ENCODE data around the gene ZSWIM1. TPM values are rescaled to one million over a fixed set of nuclear protein-coding genes. Genes with fewer than 3 reads are reported as not detected.

ZSWIM1 gene
- total and polyA plus RNA-seq, 2 of the 13 experiments (the other 11 are each of a cell fraction or from before 2014, with no cell fraction given) = 9.5 to 11.7 TPM

GRCh38 chr20:45859916-45860315, 21.1 kb upstream of the ZSWIM1 start:
- in situ Hi-C loops (cut with HindIII; ENCODE audit: extremely low pct_ligation_motif_present, low pct_unique_long_range_greater_than_20kb) = no loop called here
- Histone ChIP-seq H3K9me3 (ENCODE audit: low read length) (no peaks in the 10 kb centered on the region), H3K27ac (ENCODE audit: extremely low read length, insufficient read depth, low read length) (no peak overlapping the region), H3K4me3 (replicated peaks in 1 of 3; ENCODE audit: insufficient read depth in 1 of 3, low read depth in 2 of 3, low read length in 3 of 3) (no peak overlapping the region), H3K4me1 (ENCODE audit: insufficient read depth, low read length) (peaks cover 79% of the 10 kb centered on the region), H4K20me1 (ENCODE audit: insufficient read depth, low read length) (no peaks in the 10 kb centered on the region), H3K27me3 (ENCODE audit: control insufficient read depth in 1 of 2, insufficient read depth in 2 of 2, low read length in 2 of 2) (no peaks in the 10 kb centered on the region; a peak in 1 of 5 replicates), H2AFZ (ENCODE audit: low read length) (no peak overlapping the region), H3K9ac (ENCODE audit: insufficient read depth, low read depth, low read length) (no peak overlapping the region), H3K79me2 (ENCODE audit: insufficient read depth, low read length) (peaks cover 4% of the 10 kb centered on the region), H3K36me3 (replicated peaks in 1 of 2; ENCODE audit: control insufficient read depth in 1 of 2, insufficient read depth in 2 of 2, low read length in 2 of 2) (no peaks in the 10 kb centered on the region), H3K4me2 (ENCODE audit: low read depth, low read length) (no peak overlapping the region)
- ATAC-seq (no peak), FAIRE-seq (no peak), DNase-seq (ENCODE audit: low spot score) (no peak)
- no peak for TF ChIP-seq RBAK (CRISPR knock-in tag; IDR thresholded peaks at IDR 0.05)
- TF ChIP-seq IKZF5 (CRISPR knock-in tag; IDR thresholded peaks at IDR 0.05) = no peak
- TF ChIP-seq ZMYM3 (CRISPR knock-in tag; IDR thresholded peaks at IDR 0.05) = no peak
- 95% methylated on average over 5 of the region's 5 CpGs for WGBS (ENCODE audit: low lambda C conversion rate)
- POLR2A ChIA-PET = interaction anchor here (5.8 to 7.6 kb wide), 2 partner anchors 23 to 30 kb away, joined by 40 to 85 read pairs; partner anchors contain the start of genes CTSA, NEURL2 and ZSWIM1
- intact Hi-C loops (cut with micrococcal nuclease; ENCODE audit: unreplicated experiment) = no loop called here
- CTCF ChIA-PET (ENCODE audit: low intra/inter-chr PET ratio, low total read pairs) = no interaction called here
- BruUV-seq (replicated peaks) = no TSS peak

GRCh38 chr20:45860560-45861220, 20.3 kb upstream of the ZSWIM1 start:
- ChIA-PET CTCF (ENCODE audit: low intra/inter-chr PET ratio, low total read pairs) (no interaction called here), POLR2A (interaction anchor here (1.2 to 7.6 kb wide), 5 partner anchors 22 to 69 kb away, joined by 3 to 85 read pairs (median 6); partner anchors contain the start of genes CTSA, DNTTIP1, NEURL2 and SNX21)
- no peak overlapping the region for H3K4me3 ChIP-seq (replicated peaks in 1 of 3; ENCODE audit: insufficient read depth in 1 of 3, low read depth in 2 of 3, low read length in 3 of 3)
- peaks cover 85% of the 10 kb centered on the region for H3K4me1 ChIP-seq (ENCODE audit: insufficient read depth, low read length)
- peak overlapping the region; percentile 40 for H3K4me2 ChIP-seq (ENCODE audit: low read depth, low read length)
- no peak overlapping the region for H3K9ac ChIP-seq (ENCODE audit: insufficient read depth, low read depth, low read length)
- no peak overlapping the region for H2AFZ ChIP-seq (ENCODE audit: low read length)
- ATAC-seq (no peak), FAIRE-seq (no peak), DNase-seq (ENCODE audit: low spot score) (no peak)
- H4K20me1 ChIP-seq (ENCODE audit: insufficient read depth, low read length) = no peaks in the 10 kb centered on the region
- no peaks in the 10 kb centered on the region for H3K36me3 ChIP-seq (replicated peaks in 1 of 2; ENCODE audit: control insufficient read depth in 1 of 2, insufficient read depth in 2 of 2, low read length in 2 of 2)
- no peaks in the 10 kb centered on the region; a peak in 1 of 5 replicates for H3K27me3 ChIP-seq (ENCODE audit: control insufficient read depth in 1 of 2, insufficient read depth in 2 of 2, low read length in 2 of 2)
- H3K79me2 ChIP-seq (ENCODE audit: insufficient read depth, low read length) = peaks cover 4% of the 10 kb centered on the region
- intact Hi-C loops (cut with micrococcal nuclease; ENCODE audit: unreplicated experiment) = no loop called here
- peak overlapping the region; percentile 27 for H3K27ac ChIP-seq (ENCODE audit: extremely low read length, insufficient read depth, low read length)
- BruUV-seq (replicated peaks) = no TSS peak
- in situ Hi-C loops (cut with HindIII; ENCODE audit: extremely low pct_ligation_motif_present, low pct_unique_long_range_greater_than_20kb) = no loop called here
- no peaks in the 10 kb centered on the region for H3K9me3 ChIP-seq (ENCODE audit: low read length)
- WGBS (ENCODE audit: low lambda C conversion rate) = 77% methylated on average over 7 of the region's 7 CpGs
- TF ChIP-seq SKI (IDR thresholded peaks at IDR 0.05; ENCODE audit: partially characterized antibody) = no peak
- no peak for TF ChIP-seq ESRRA (CRISPR knock-in tag; IDR thresholded peaks at IDR 0.05; ENCODE audit: low read depth)
- no peak for TF ChIP-seq STAG1 (CRISPR knock-in tag; IDR thresholded peaks at IDR 0.05)
- no peak for TF ChIP-seq MYNN (CRISPR knock-in tag; IDR thresholded peaks at IDR 0.05; ENCODE audit: low read depth)
- no peak for TF ChIP-seq ZNF296 (CRISPR knock-in tag; conservative IDR thresholded peaks at IDR 0.05)
- TF ChIP-seq ZNF552 (CRISPR knock-in tag; IDR thresholded peaks at IDR 0.05; ENCODE audit: borderline replicate concordance) = no peak
- TF ChIP-seq ZBTB10 (CRISPR knock-in tag; IDR thresholded peaks at IDR 0.05; ENCODE audit: borderline replicate concordance) = no peak
- TF ChIP-seq ZBTB39 (CRISPR knock-in tag; IDR thresholded peaks at IDR 0.05) = no peak
- TF ChIP-seq MBD4 (IDR thresholded peaks at IDR 0.05; ENCODE audit: borderline replicate concordance, low read length) = no peak
